Measurements from ENCODE around the gene GALNT9.

DNA sequence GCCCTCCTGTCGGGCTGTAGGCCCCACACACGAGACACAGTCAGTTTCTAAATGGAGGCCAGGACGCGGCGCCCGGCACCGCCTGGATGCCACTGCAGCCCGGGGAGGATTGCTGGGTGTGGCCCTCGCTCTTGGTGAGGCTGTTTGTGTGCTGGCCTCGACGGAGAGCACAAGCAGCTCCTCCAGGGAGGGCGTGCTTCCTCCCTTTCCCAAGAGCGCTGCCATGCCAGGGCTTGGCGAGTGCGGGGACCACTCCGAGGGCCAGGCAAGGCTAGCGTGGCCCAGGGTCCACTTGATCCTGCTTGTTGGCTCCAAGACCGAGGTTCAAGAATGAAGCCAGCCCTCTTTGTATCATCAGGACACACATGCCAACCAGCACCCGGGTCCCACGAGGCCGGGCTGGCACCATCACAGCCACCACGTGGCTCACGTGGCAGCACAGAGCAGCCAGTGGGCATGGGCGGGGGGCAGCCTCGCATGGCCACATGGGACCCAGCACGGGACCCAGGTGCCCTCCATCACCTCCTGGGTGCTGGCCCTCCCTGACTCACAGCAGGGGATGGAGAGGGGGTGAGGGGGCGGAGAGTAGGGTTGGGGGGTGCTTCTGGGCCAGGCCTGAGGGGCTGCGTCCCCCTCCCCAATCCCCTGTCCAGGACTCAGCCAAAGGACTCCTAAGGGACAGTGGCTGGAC lies 113.9 kb downstream of the GALNT9 start:
- no peak for TF ChIP-seq EZH2 (IDR thresholded peaks at IDR 0.05; ENCODE audit: borderline replicate concordance)
- TF ChIP-seq, protein P1, sequence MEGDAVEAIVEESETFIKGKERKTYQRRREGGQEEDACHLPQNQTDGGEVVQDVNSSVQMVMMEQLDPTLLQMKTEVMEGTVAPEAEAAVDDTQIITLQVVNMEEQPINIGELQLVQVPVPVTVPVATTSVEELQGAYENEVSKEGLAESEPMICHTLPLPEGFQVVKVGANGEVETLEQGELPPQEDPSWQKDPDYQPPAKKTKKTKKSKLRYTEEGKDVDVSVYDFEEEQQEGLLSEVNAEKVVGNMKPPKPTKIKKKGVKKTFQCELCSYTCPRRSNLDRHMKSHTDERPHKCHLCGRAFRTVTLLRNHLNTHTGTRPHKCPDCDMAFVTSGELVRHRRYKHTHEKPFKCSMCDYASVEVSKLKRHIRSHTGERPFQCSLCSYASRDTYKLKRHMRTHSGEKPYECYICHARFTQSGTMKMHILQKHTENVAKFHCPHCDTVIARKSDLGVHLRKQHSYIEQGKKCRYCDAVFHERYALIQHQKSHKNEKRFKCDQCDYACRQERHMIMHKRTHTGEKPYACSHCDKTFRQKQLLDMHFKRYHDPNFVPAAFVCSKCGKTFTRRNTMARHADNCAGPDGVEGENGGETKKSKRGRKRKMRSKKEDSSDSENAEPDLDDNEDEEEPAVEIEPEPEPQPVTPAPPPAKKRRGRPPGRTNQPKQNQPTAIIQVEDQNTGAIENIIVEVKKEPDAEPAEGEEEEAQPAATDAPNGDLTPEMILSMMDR (IDR thresholded peaks at IDR 0.05; ENCODE audit: poor library complexity), result no peak

All from hepatocyte (in vitro differentiated cells).